Endothelial cell of umbilical vein (primary cell): ENCODE measurements around the gene LUZP4. TPM values are rescaled to one million over a fixed set of nuclear protein-coding genes. Genes with fewer than 3 reads are reported as not detected.

Experiments
- BruUV-seq: library from RNA; stranded (reverse); fragments of 400-500 nt; replicated peaks from 2 replicates; lab custom pipeline; 2021; lab: Mats Ljungman, UMichigan
- CTCF ChIA-PET: fragments of 300-600, 350-600 bp; sonication (Branson Sonifier 250); formaldehyde crosslinking; loops from one replicate; lab custom pipeline; 2021; ENCODE audit warnings: antibody characterized with exemption, inconsistent platforms; lab: Charles Lee
- POLR2A ChIA-PET: fragments of 300-600, 350-600 bp; sonication (Branson Sonifier 250); formaldehyde crosslinking; loops from one replicate; lab custom pipeline; 2021; ENCODE audit warnings: antibody characterized with exemption, inconsistent platforms; lab: Charles Lee
- DNase-seq: peaks from one replicate; pipeline ENCODE4 v3.0.0-alpha.2; 2011; ENCODE audit warnings: low read depth, low spot score
- FAIRE-seq: peaks from 2 replicates; lab custom pipeline; 2011; peaks lifted over from hg19 to GRCh38; lab: Jason Lieb, UNC
- H2AFZ ChIP-seq: 2 replicates; pipeline ENCODE4 v1.6.0; 2012; ENCODE audit warnings: low read depth, low read length, control low read depth, inconsistent platforms
- H3K27ac ChIP-seq: 2 replicates; pipeline ENCODE4 v1.5.1; 2011; ENCODE audit warnings: low read depth, mild to moderate bottlenecking, control low read depth, low read length, moderate library complexity; ENCODE audit not compliant: insufficient read depth
- H3K27me3 ChIP-seq, 2 experiments: 2 replicates each; pipeline versions ENCODE4 v1.6.0 to v1.6.1; 2011; ENCODE audit warnings: low read length in 2 of 2, mixed read lengths in 1 of 2; ENCODE audit not compliant: control insufficient read depth in 2 of 2, insufficient read depth in 2 of 2
- H3K36me3 ChIP-seq, 2 experiments: 2 replicates in 1 of 2; 3 replicates in 1 of 2; pipeline ENCODE4 v1.5.1; 2011; ENCODE audit warnings: low read length in 2 of 2, mild to moderate bottlenecking in 1 of 2, moderate library complexity in 1 of 2; ENCODE audit not compliant: control insufficient read depth in 2 of 2, insufficient read depth in 2 of 2; ENCODE audit errors: extremely low read depth in 1 of 2
- H3K4me1 ChIP-seq: 3 replicates; pipeline ENCODE4 v1.5.1; 2011; ENCODE audit warnings: mild to moderate bottlenecking, low read length; ENCODE audit not compliant: control insufficient read depth, insufficient read depth; ENCODE audit errors: extremely low read depth
- H3K4me2 ChIP-seq: 2 replicates; pipeline ENCODE4 v1.6.1; 2011; ENCODE audit warnings: low read length, control low read depth, mixed read lengths; ENCODE audit not compliant: insufficient read depth
- H3K4me3 ChIP-seq, 3 experiments: fragments of 200-600 bp in 1 of 3; sonication (generic), shearing (Covaris generic) in 1 of 3; replicated peaks in 1 of 3; 2 replicates each; pipeline ENCODE4 v1.5.1; 2011 to 2016; ENCODE audit warnings: control low read depth in 3 of 3, low read length in 3 of 3, mild to moderate bottlenecking in 2 of 3, inconsistent platforms in 1 of 3, low read depth in 1 of 3, moderate library complexity in 1 of 3; ENCODE audit not compliant: insufficient read depth in 1 of 3
- H3K79me2 ChIP-seq: 2 replicates; pipeline ENCODE4 v1.6.0; 2012; ENCODE audit warnings: low read length, inconsistent platforms; ENCODE audit not compliant: control insufficient read depth, insufficient read depth
- H3K9ac ChIP-seq: replicated peaks from 2 replicates; pipeline ENCODE3; 2011; ENCODE audit warnings: low read length, control low read depth; ENCODE audit not compliant: insufficient read depth; ENCODE audit errors: extremely low read depth
- H3K9me1 ChIP-seq: replicated peaks from 3 replicates; pipeline ENCODE4 v1.6.0; 2011; ENCODE audit warnings: mild to moderate bottlenecking, low read length; ENCODE audit not compliant: control insufficient read depth, insufficient read depth; ENCODE audit errors: extremely low read depth
- H3K9me3 ChIP-seq: replicated peaks from 2 replicates; pipeline ENCODE4 v1.5.1; 2012; ENCODE audit warnings: low read length, inconsistent platforms; ENCODE audit not compliant: control insufficient read depth, insufficient read depth
- H4K20me1 ChIP-seq: replicated peaks from 2 replicates; pipeline ENCODE3; 2011; ENCODE audit warnings: mild to moderate bottlenecking, low read length; ENCODE audit not compliant: control insufficient read depth, insufficient read depth; ENCODE audit errors: extremely low read depth
- EZH2 ChIP-seq: IDR thresholded peaks from 2 replicates; pipeline ENCODE4 v1.6.1; 2012; ENCODE audit warnings: borderline replicate concordance, low read depth, mild to moderate bottlenecking, moderate library complexity, low read length, inconsistent platforms; ENCODE audit not compliant: severe bottlenecking
- FOS ChIP-seq: IDR thresholded peaks from 2 replicates; pipeline ENCODE4 v1.6.1; 2011; ENCODE audit warnings: mild to moderate bottlenecking, low read length, moderate library complexity, borderline replicate concordance; ENCODE audit not compliant: insufficient read depth
- GATA2 ChIP-seq: IDR thresholded peaks from 2 replicates; pipeline ENCODE4 v1.7.0; 2011; ENCODE audit warnings: low read depth, mild to moderate bottlenecking, moderate library complexity, mixed read lengths, low read length; ENCODE audit not compliant: insufficient read length, insufficient read depth
- JUN ChIP-seq: IDR thresholded peaks from 2 replicates; pipeline ENCODE4 v1.6.1; 2011; ENCODE audit warnings: borderline replicate concordance, low read depth; ENCODE audit not compliant: insufficient read length, insufficient read depth
- MYC ChIP-seq: IDR thresholded peaks from one replicate; pipeline ENCODE4 v1.6.1; 2011; ENCODE audit warnings: mild to moderate bottlenecking, low read depth, low read length
- POLR2A ChIP-seq: IDR thresholded peaks from 2 replicates; pipeline ENCODE4 v1.6.1; 2012; ENCODE audit warnings: low read depth, mild to moderate bottlenecking, control low read depth, low read length
- POLR2AphosphoS5 ChIP-seq: IDR thresholded peaks from 2 replicates; pipeline ENCODE4 v1.6.1; 2012; ENCODE audit warnings: low read depth, mild to moderate bottlenecking, control low read depth, low read length, moderate library complexity; ENCODE audit not compliant: insufficient read depth
- dilution Hi-C: fragments of 300-500 bp; cut with MboI; formaldehyde crosslinking; loops from one replicate; pipeline ENCODE4 v1.15.0; 2019; ENCODE audit warnings: low sequenced_read_pairs; ENCODE audit not compliant: extremely low pct_ligation_motif_present
- intact Hi-C: fragments of 100-400 bp; cut with micrococcal nuclease; formaldehyde crosslinking; loops from one replicate; pipeline ENCODE4 v1.10.0; 2022
- polyA plus RNA-seq, 4 experiments: library from polyadenylated mRNA; depleted of rRNA in 3 of 4; stranded (reverse) in 3 of 4; unstranded in 1 of 4; fragments of >200 nt; gene quantifications; 2 replicates each; pipeline versions ENCODE4 v1.2.1 to v1.2.3, GENCODE V29; 2011 to 2012; ENCODE audit warnings: missing spikeins in 1 of 4
- total RNA-seq: library from RNA; stranded (reverse); gene quantifications from 2 replicates; pipeline ENCODE4 v1.2.3, GENCODE V29; 2021
- TF ChIP-seq, protein P1 (sequence below), 2 donors: IDR thresholded peaks; 1 replicate in 1 of 2; 2 replicates in 1 of 2; pipeline ENCODE4 v1.5.1; 2011; ENCODE audit warnings: low read length in 2 of 2, mild to moderate bottlenecking in 2 of 2, moderate library complexity in 2 of 2, control low read depth in 1 of 2, inconsistent platforms in 1 of 2, low read depth in 1 of 2; ENCODE audit not compliant: insufficient read depth in 1 of 2; ENCODE audit errors: extremely low read depth in 1 of 2
- TF ChIP-seq, protein P2 (sequence below): IDR thresholded peaks from 2 replicates; pipeline ENCODE4 v1.6.1; 2011; ENCODE audit not compliant: insufficient read depth, insufficient read length

The LUZP4 gene
- total and polyA plus RNA-seq, 2 donors (not counting 3 experiments of a cell fraction or from before 2014, with no cell fraction given), result not detected

DNA sequence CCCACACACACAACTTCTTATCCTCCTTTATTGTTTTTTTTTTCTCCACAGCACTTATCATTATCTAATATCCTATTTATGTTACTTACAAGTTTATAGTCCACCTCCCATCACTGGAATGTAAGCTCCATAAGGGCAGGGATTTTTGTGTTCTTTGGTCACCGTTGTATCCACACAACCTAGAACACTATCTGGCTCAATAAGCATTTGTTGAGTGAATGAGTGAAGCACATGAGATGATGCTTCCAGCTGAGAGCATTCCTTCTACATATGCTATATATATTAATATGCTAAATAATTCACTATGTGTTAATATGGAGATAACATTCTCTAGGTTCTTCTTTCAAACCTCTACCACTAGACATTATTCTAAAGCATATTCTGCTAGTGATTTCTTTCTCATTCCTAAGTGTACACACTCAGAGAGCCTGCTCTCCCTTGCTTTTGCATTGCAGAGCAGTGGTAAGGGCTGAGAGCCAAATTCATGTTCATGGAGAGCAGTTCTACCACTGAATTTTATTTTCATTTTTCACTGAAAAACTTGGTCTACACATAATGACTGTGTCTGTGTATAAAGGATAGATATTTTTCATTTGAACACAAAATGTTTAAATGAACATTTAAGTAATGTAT is 20.3 kb upstream of the LUZP4 start:
- ChIA-PET CTCF (no interaction called here), POLR2A (no interaction called here)
- Histone ChIP-seq H3K27me3 (no peaks in the 10 kb centered on the region), H3K9me1 (no peaks in the 10 kb centered on the region), H3K9ac (no peak overlapping the region), H3K4me2 (no peak overlapping the region), H2AFZ (no peak overlapping the region), H3K79me2 (no peaks in the 10 kb centered on the region), H3K4me3 (no peak overlapping the region), H4K20me1 (no peaks in the 10 kb centered on the region), H3K27ac (no peak overlapping the region), H3K36me3 (no peaks in the 10 kb centered on the region), H3K4me1 (no peaks in the 10 kb centered on the region), H3K9me3 (no peaks in the 10 kb centered on the region)
- DNase-seq (no peak), FAIRE-seq (no peak)
- dilution Hi-C loops (no loop called here), intact Hi-C loops (no loop called here)
- BruUV-seq, result no TSS peak
- TF ChIP-seq MYC (no peak), EZH2 (no peak), JUN (no peak), POLR2AphosphoS5 (no peak), FOS (no peak), POLR2A (no peak), GATA2 (no peak)
- TF ChIP-seq, protein P1, sequence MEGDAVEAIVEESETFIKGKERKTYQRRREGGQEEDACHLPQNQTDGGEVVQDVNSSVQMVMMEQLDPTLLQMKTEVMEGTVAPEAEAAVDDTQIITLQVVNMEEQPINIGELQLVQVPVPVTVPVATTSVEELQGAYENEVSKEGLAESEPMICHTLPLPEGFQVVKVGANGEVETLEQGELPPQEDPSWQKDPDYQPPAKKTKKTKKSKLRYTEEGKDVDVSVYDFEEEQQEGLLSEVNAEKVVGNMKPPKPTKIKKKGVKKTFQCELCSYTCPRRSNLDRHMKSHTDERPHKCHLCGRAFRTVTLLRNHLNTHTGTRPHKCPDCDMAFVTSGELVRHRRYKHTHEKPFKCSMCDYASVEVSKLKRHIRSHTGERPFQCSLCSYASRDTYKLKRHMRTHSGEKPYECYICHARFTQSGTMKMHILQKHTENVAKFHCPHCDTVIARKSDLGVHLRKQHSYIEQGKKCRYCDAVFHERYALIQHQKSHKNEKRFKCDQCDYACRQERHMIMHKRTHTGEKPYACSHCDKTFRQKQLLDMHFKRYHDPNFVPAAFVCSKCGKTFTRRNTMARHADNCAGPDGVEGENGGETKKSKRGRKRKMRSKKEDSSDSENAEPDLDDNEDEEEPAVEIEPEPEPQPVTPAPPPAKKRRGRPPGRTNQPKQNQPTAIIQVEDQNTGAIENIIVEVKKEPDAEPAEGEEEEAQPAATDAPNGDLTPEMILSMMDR (IDR thresholded peaks at IDR 0.05; ENCODE audit: extremely low read depth in 1 of 2, insufficient read depth in 1 of 2, low read depth in 1 of 2, low read length in 2 of 2), result no peak
- TF ChIP-seq, protein P2, sequence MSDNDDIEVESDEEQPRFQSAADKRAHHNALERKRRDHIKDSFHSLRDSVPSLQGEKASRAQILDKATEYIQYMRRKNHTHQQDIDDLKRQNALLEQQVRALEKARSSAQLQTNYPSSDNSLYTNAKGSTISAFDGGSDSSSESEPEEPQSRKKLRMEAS, result no peak
